Liver (tissue), 9 donors: ENCODE measurements around the gene CDC37. TPM values are rescaled to one million over a fixed set of nuclear protein-coding genes. Genes with fewer than 3 reads are reported as not detected.
A peak's percentile ranks its signal among the peaks of the same experiment; 100 is the strongest.
"Not testable (repeated sequence)": the region's sequence is repeated elsewhere in the genome, so short reads cannot be mapped to it uniquely, and the experiment has no call there.

Experiments used
- DNase-seq: peaks from one replicate; pipeline ENCODE4 v3.0.0-alpha.2; 2017; ENCODE audit warnings: low spot score
- H3K27ac ChIP-seq, 2 donors: one replicate each; pipeline ENCODE4 v1.7.0; 2013; ENCODE audit warnings: inconsistent platforms in 2 of 2, low read length in 2 of 2, control low read depth in 1 of 2, low read depth in 1 of 2, mild to moderate bottlenecking in 1 of 2
- H3K27me3 ChIP-seq, 4 donors: one replicate each; pipeline versions ENCODE4 v1.6.1 to v1.7.0; 2013; ENCODE audit warnings: low read length in 3 of 4, inconsistent platforms in 1 of 4, mild to moderate bottlenecking in 1 of 4, moderate library complexity in 1 of 4; ENCODE audit not compliant: control insufficient read depth in 4 of 4, insufficient read depth in 4 of 4
- H3K36me3 ChIP-seq, 4 donors: one replicate each; pipeline versions ENCODE4 v1.6.1 to v1.7.0; 2013; ENCODE audit warnings: low read length in 3 of 4, mild to moderate bottlenecking in 3 of 4, low read depth in 1 of 4, moderate library complexity in 1 of 4; ENCODE audit not compliant: control insufficient read depth in 4 of 4, insufficient read depth in 3 of 4
- H3K4me1 ChIP-seq, 4 donors: one replicate each; pipeline versions ENCODE4 v1.6.1 to v1.7.0; 2013; ENCODE audit warnings: low read length in 3 of 4, mild to moderate bottlenecking in 3 of 4, moderate library complexity in 1 of 4; ENCODE audit not compliant: control insufficient read depth in 4 of 4, insufficient read depth in 4 of 4
- H3K4me3 ChIP-seq, 3 donors: one replicate each; pipeline versions ENCODE4 v1.6.1 to v1.7.0; 2013; ENCODE audit warnings: low read length in 3 of 3, control low read depth in 1 of 3, low read depth in 1 of 3, mild to moderate bottlenecking in 1 of 3
- H3K9ac ChIP-seq, 2 donors: one replicate each; pipeline ENCODE4 v1.7.0; 2013; ENCODE audit warnings: low read length in 2 of 2, mild to moderate bottlenecking in 2 of 2, moderate library complexity in 2 of 2, control low read depth in 1 of 2, low read depth in 1 of 2
- H3K9me3 ChIP-seq, 4 donors: one replicate each; pipeline versions ENCODE4 v1.6.1 to v1.7.0; 2013; ENCODE audit warnings: low read length in 3 of 4; ENCODE audit not compliant: control insufficient read depth in 4 of 4
- ATF3 ChIP-seq: IDR thresholded peaks from 2 replicates; pipeline ENCODE4 v1.6.1; 2016; ENCODE audit warnings: antibody characterized with exemption
- CTCF ChIP-seq: fragments of 150-350 bp; IDR thresholded peaks from 2 replicates; pipeline ENCODE4 v1.5.1; 2017; ENCODE audit warnings: improper control_type of control experiment, low read depth, low read length; ENCODE audit not compliant: missing input control
- FOXA1 ChIP-seq: IDR thresholded peaks from 2 replicates; pipeline ENCODE4 v1.6.1; 2016; ENCODE audit warnings: antibody characterized with exemption
- FOXA2 ChIP-seq: IDR thresholded peaks from 2 replicates; pipeline ENCODE4 v1.6.1; 2016; ENCODE audit warnings: antibody characterized with exemption
- GABPA ChIP-seq, 2 donors: IDR thresholded peaks in 1 of 2; conservative IDR thresholded peaks in 1 of 2; 2 replicates each; pipeline ENCODE4 v1.6.1; 2016; ENCODE audit warnings: antibody characterized with exemption in 2 of 2, mild to moderate bottlenecking in 1 of 2, moderate library complexity in 1 of 2
- HNF4A ChIP-seq, 2 donors: conservative IDR thresholded peaks; 2 replicates each; pipeline ENCODE4 v1.6.1; 2016; ENCODE audit warnings: antibody characterized with exemption in 2 of 2, mild to moderate bottlenecking in 2 of 2
- JUND ChIP-seq, 2 donors: IDR thresholded peaks; 2 replicates each; pipeline ENCODE4 v1.6.1; 2016; ENCODE audit warnings: antibody characterized with exemption in 2 of 2
- MAX ChIP-seq: IDR thresholded peaks from 2 replicates; pipeline ENCODE4 v1.6.1; 2016; ENCODE audit warnings: antibody characterized with exemption
- NR2F2 ChIP-seq: IDR thresholded peaks from 2 replicates; pipeline ENCODE4 v1.6.1; 2016; ENCODE audit warnings: antibody characterized with exemption
- RAD21 ChIP-seq, 2 donors: IDR thresholded peaks; 2 replicates each; pipeline ENCODE4 v1.6.1; 2016; ENCODE audit warnings: antibody characterized with exemption in 2 of 2, mild to moderate bottlenecking in 2 of 2
- REST ChIP-seq: IDR thresholded peaks from 2 replicates; pipeline ENCODE4 v1.6.1; 2016; ENCODE audit warnings: antibody characterized with exemption, mild to moderate bottlenecking
- RXRA ChIP-seq, 2 donors: IDR thresholded peaks; 2 replicates each; pipeline ENCODE4 v1.6.1; 2017 to 2018; ENCODE audit warnings: antibody characterized with exemption in 2 of 2, mild to moderate bottlenecking in 1 of 2
- SP1 ChIP-seq: IDR thresholded peaks from 2 replicates; pipeline ENCODE4 v1.6.1; 2018; ENCODE audit warnings: antibody characterized with exemption, mild to moderate bottlenecking
- TAF1 ChIP-seq: conservative IDR thresholded peaks from 2 replicates; pipeline ENCODE4 v1.6.1; 2016; ENCODE audit warnings: antibody characterized with exemption, mild to moderate bottlenecking
- YY1 ChIP-seq: IDR thresholded peaks from 2 replicates; pipeline ENCODE4 v1.6.1; 2016; ENCODE audit warnings: antibody characterized with exemption, mild to moderate bottlenecking
- ZBTB33 ChIP-seq: IDR thresholded peaks from 2 replicates; pipeline ENCODE4 v1.6.1; 2016; ENCODE audit warnings: antibody characterized with exemption
- WGBS: extraction: QIAGEN DNeasy Blood & Tissue Kit; methylation state at CpG from one replicate; pipeline ENCODE4 v1.1.7; 2013; 5-methylcytosine and 5-hydroxymethylcytosine counted together
- polyA plus RNA-seq, 2 donors: library from polyadenylated mRNA; stranded (reverse) in 1 of 2; unstranded in 1 of 2; fragments of 200-250 nt in 1 of 2; fragments of >200 nt in 1 of 2; fragmentation: Nextera tagmentation in 1 of 2; extraction: Ambion mirVana in 1 of 2; gene quantifications; one replicate each; pipeline versions ENCODE4 v1.2.1 to v1.2.3, GENCODE V29; 2013 to 2015
- total RNA-seq, 2 donors: library from RNA; depleted of rRNA; stranded (reverse); fragments of >200 nt; gene quantifications; one replicate each; pipeline ENCODE4 v1.2.3, GENCODE V29; 2014
- donor health status: healthy.
- donor health status: healthy.
- donor health status: healthy.
- donor health status: healthy.
- donor health status: healthy.

The CDC37 gene
- total and polyA plus RNA-seq, 4 donors: 46.0 to 69.9 (median 56.8) TPM

GRCh38 chr19:10388957-10389356 lies 14.4 kb downstream of the CDC37 start:
- H3K4me1 ChIP-seq: peaks cover 0 to 6% (median 2%) of the 10 kb centered on the region in 4 donors
- H3K9me3 ChIP-seq: no peaks in the 10 kb centered on the region
- TF ChIP-seq RXRA (IDR thresholded peaks at IDR 0.05) (peak in 1 of 2 donors; percentile 33), NR2F2 (no peak), CTCF (peak; percentile 97), RAD21 (IDR thresholded peaks at IDR 0.05) (peak; percentile 94 to 95), SP1 (peak; percentile 27)
- peaks cover 9 to 29% (median 17%) of the 10 kb centered on the region in 4 donors for H3K36me3 ChIP-seq
- peak; percentile 98 for DNase-seq
- H3K27ac ChIP-seq: no peak overlapping the region
- no peak overlapping the region for H3K9ac ChIP-seq
- H3K4me3 ChIP-seq: no peak overlapping the region
- 0% methylated on average over 3 of the region's 3 CpGs for WGBS
- H3K27me3 ChIP-seq: no peaks in the 10 kb centered on the region

- Histone ChIP-seq H3K4me3 (no peak overlapping the region), H3K4me1 (peaks cover 0 to 15% (median 7%) of the 10 kb centered on the region in 4 donors), H3K9me3 (no peaks in the 10 kb centered on the region), H3K27ac (no peak overlapping the region), H3K36me3 (no peaks in the 10 kb centered on the region), H3K27me3 (no peaks in the 10 kb centered on the region), H3K9ac (no peak overlapping the region)
- WGBS: 91% methylated on average over 9 of the region's 9 CpGs
- TF ChIP-seq YY1 (no peak), ATF3 (no peak), TAF1 (no peak), MAX (no peak), JUND (IDR thresholded peaks at IDR 0.05) (no peak), NR2F2 (no peak), REST (no peak), RAD21 (IDR thresholded peaks at IDR 0.05) (no peak), HNF4A (conservative IDR thresholded peaks at IDR 0.05) (no peak), FOXA2 (no peak), FOXA1 (no peak), GABPA (IDR thresholded peaks at IDR 0.05 in 1 of 2, conservative IDR thresholded peaks at IDR 0.05 in 1 of 2) (no peak), ZBTB33 (no peak)
- DNase-seq: no peak
Observed at GRCh38 chr19:10384580-10384979, 18.8 kb downstream of the CDC37 start.

- DNase-seq, H3K4me3 ChIP-seq, H3K27ac ChIP-seq, H3K27me3 ChIP-seq, H3K9me3 ChIP-seq, H3K36me3 ChIP-seq, H3K9ac ChIP-seq: not testable (repeated sequence)
- 82% methylated on average over 8 of the region's 8 CpGs for WGBS
- H3K4me1 ChIP-seq: peaks cover 2 to 11% (median 8%) of the 10 kb centered on the region in 4 donors
Observed at GRCh38 chr19:10383223-10383499, 20.2 kb downstream of the CDC37 start.
